ENCODE data around the gene ZFAND2A.
"Not testable (repeated sequence)": the region's sequence is repeated elsewhere in the genome, so short reads cannot be mapped to it uniquely, and the experiment has no call there.

Gene ZFAND2A

GRCh38 chr7:1150400-1151002, 9.5 kb downstream of the ZFAND2A start:
- DNase-seq, result no peak

- DNase-seq, result no peak
These were observed 10.6 kb downstream of the ZFAND2A start for GRCh38 chr7:1149351-1149794.

GRCh38 chr7:1147873-1148272, 12.1 kb downstream of the ZFAND2A start:
- DNase-seq, result not testable (repeated sequence)

GRCh38 chr7:1144269-1144771, 15.7 kb downstream of the ZFAND2A start:
- no peak for DNase-seq

GRCh38 chr7:1143031-1143430, 17.0 kb downstream of the ZFAND2A start:
- not testable (repeated sequence) for DNase-seq

GRCh38 chr7:1142051-1142635, 17.9 kb downstream of the ZFAND2A start:
- no peak for DNase-seq

GRCh38 chr7:1141651-1142050, 18.3 kb downstream of the ZFAND2A start:
- DNase-seq, result no peak

GRCh38 chr7:1140476-1141104, 19.4 kb downstream of the ZFAND2A start:
- peak; percentile 25 for DNase-seq

GRCh38 chr7:1137517-1138167, 22.4 kb downstream of the ZFAND2A start:
- DNase-seq, result peak; percentile 22

- DNase-seq, result no peak
These were observed 23.0 kb downstream of the ZFAND2A start for GRCh38 chr7:1136841-1137516.

- no peak for DNase-seq
These were observed 25.0 kb downstream of the ZFAND2A start for GRCh38 chr7:1134951-1135350.

GRCh38 chr7:1131471-1132265, 28.3 kb downstream of the ZFAND2A start:
- no peak for DNase-seq

GRCh38 chr7:1130021-1130990, 29.7 kb downstream of the ZFAND2A start:
- DNase-seq, result no peak

- no peak for DNase-seq
These were observed 30.6 kb downstream of the ZFAND2A start for GRCh38 chr7:1129431-1129830.

GRCh38 chr7:1127001-1127400, 33.0 kb downstream of the ZFAND2A start:
- DNase-seq, result no peak

- DNase-seq, result no peak
These were observed 34.4 kb downstream of the ZFAND2A start for GRCh38 chr7:1125603-1125969.

GRCh38 chr7:1124816-1125602, 35.0 kb downstream of the ZFAND2A start:
- no peak for DNase-seq

- no peak for DNase-seq
These were observed 35.8 kb downstream of the ZFAND2A start for GRCh38 chr7:1124164-1124563.

- no peak for DNase-seq
These were observed 36.3 kb downstream of the ZFAND2A start for GRCh38 chr7:1123715-1124114.

- no peak for DNase-seq
These were observed 37.0 kb downstream of the ZFAND2A start for GRCh38 chr7:1122832-1123501.

All from stimulated activated CD4-positive, alpha-beta T cell treated with anti-CD3 and anti-CD28 coated beads, Interleukin-15, amount 100 ng/mL, for 24 hours (primary cell).